Fibroblast of the aortic adventitia (primary cell): Measurements from ENCODE around the gene GRM7. TPM values are rescaled to one million over a fixed set of nuclear protein-coding genes. Genes with fewer than 3 reads are reported as not detected.

Source experiments
- DNase-seq: peaks from one replicate; pipeline ENCODE4 v3.0.0-alpha.2; 2010; ENCODE audit warnings: low read depth
- H3K4me3 ChIP-seq: 2 replicates; pipeline ENCODE4 v1.5.1; 2011; ENCODE audit warnings: low read depth, mild to moderate bottlenecking, control low read depth, low read length, moderate library complexity
- CTCF ChIP-seq: IDR thresholded peaks from 2 replicates; pipeline ENCODE4 v1.5.1; 2011; ENCODE audit warnings: mild to moderate bottlenecking, low read length, control low read depth, inconsistent platforms; ENCODE audit not compliant: insufficient read depth
- total RNA-seq: library from RNA; depleted of rRNA; stranded (reverse); fragments of >200 nt; gene quantifications from 2 replicates; pipeline ENCODE4 v1.2.3, GENCODE V29; 2012; ENCODE audit warnings: low replicate concordance

The GRM7 gene
- total RNA-seq: 0.09 TPM in 1 of 2 replicates, not detected in the other

DNA sequence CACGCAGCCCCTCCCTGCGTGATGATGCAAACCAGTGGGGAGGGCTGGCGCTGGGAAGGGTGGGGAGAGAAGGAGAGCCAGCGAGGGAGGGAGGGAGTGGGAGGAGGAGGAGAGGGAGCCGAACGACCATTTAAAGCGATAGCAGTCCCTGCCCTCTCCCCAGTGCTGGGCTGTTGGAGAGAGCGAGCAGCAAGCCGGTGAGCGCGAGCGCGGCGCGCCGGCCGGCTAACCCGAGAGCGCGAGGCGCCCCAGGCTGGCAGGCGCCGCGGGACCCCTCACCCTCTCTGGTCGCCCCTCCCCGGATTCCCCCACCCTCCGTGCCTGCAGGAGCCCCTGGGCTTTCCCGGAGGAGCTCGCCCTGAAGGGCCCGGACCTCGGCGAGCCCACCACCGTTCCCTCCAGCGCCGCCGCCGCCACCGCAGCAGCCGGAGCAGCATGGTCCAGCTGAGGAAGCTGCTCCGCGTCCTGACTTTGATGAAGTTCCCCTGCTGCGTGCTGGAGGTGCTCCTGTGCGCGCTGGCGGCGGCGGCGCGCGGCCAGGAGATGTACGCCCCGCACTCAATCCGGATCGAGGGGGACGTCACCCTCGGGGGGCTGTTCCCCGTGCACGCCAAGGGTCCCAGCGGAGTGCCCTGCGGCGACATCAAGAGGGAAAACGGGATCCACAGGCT is at the start of gene GRM7:
Gene GRM7 (plus strand): TSS at position 162 of the 671 bp plus-strand sequence.
- DNase-seq: no peak

GRCh38 chr3:6821411-6821810 is 39.5 kb upstream of the GRM7 start:
- DNase-seq: no peak
- H3K4me3 ChIP-seq: no peak overlapping the region
- TF ChIP-seq CTCF: no peak

More for the DNA sequence above, at the start of gene GRM7:
- H3K4me3 ChIP-seq: no peak within 1 kb of the TSS
- no peak for TF ChIP-seq CTCF

DNA sequence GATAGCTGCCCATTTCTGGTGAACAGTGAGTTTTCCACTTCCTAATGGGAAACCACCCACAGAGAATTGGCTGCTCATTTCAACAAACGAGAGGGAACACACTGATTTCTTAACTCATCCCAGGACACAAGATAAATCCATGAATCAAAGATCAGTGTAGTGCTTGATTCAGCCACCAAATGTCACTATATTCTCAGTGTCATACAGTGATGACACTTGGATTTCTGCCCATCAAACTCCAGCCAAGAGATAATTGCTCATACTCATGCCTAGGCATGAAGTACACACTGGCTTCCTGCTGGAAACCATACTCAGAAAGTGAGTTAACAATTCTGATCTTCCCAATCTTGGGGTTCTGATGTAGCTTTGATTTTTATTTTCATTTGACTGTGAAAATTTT is 35.4 kb upstream of the GRM7 start:
- no peak for DNase-seq
- TF ChIP-seq CTCF: no peak
- H3K4me3 ChIP-seq: no peak overlapping the region

GRCh38 chr3:6827453-6827852 is 33.5 kb upstream of the GRM7 start:
- TF ChIP-seq CTCF: no peak
- no peak overlapping the region for H3K4me3 ChIP-seq
- DNase-seq: no peak

DNA sequence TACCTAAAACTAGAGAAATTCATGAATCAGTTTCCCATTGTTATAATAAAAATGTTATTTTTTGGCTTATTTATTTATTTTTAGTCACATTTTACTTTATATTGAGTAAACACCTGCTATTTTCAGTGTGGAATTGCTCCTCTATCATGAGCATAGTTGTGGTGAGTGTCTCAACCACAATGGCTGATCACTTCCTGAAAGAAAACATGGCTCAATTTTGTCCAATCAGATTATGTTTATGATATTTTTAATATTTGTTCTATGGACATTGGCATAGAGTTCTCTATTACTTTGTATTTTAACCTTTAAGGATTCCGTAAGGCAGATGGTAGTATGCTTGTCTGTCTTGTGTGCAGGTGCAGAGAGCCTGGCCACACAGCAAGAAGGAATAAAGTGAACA is 16.2 kb upstream of the GRM7 start:
- no peak for TF ChIP-seq CTCF
- H3K4me3 ChIP-seq: no peak overlapping the region
- DNase-seq: no peak

GRCh38 chr3:6854184-6854583 is 6.7 kb upstream of the GRM7 start:
- no peak overlapping the region for H3K4me3 ChIP-seq
- TF ChIP-seq CTCF: no peak
- DNase-seq: no peak

DNA sequence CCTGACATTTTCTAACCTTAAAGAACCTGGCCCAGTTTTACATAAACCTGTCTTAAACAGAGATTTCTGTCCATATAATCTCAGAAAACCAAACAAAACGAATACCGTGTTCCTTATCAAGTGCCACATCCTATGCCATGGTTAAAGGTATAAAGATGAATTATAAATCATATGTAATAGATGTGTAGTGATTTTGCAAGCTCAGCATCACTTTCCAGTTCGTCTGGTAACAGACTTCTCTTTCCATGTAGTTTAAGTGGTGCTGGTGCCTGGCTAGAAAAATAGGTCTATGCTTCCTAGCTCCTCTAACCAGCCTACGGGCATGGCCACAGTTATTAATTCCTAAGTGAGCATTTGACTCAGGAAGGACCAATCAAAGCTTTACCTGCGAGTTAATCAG is 3.4 kb upstream of the GRM7 start:
- DNase-seq: no peak
- H3K4me3 ChIP-seq: no peak overlapping the region
- no peak for TF ChIP-seq CTCF
